Mesenchymal stem cell (in vitro differentiated cells and primary cell): ENCODE measurements around the gene KIF5A.

Experiments
- DNase-seq: peaks from one replicate; pipeline ENCODE4 v3.0.0-alpha.2; 2013
- H2AFZ ChIP-seq: one replicate; pipeline ENCODE4 v1.6.1; 2013; ENCODE audit warnings: low read depth, mild to moderate bottlenecking, control low read depth, inconsistent platforms, low read length, moderate library complexity
- H2AK5ac ChIP-seq: 2 replicates; pipeline ENCODE4 v1.6.1; 2013; ENCODE audit warnings: low read length, moderate library complexity, mild to moderate bottlenecking, inconsistent platforms; ENCODE audit not compliant: severe bottlenecking
- H2BK120ac ChIP-seq: one replicate; pipeline ENCODE4 v1.6.1; 2013; ENCODE audit warnings: low read depth, mild to moderate bottlenecking, inconsistent platforms, low read length, moderate library complexity
- H2BK12ac ChIP-seq, 2 experiments: one replicate each; pipeline ENCODE4 v1.6.1; 2013; ENCODE audit warnings: inconsistent platforms in 2 of 2, low read length in 2 of 2, mild to moderate bottlenecking in 2 of 2, moderate library complexity in 2 of 2, control low read depth in 1 of 2
- H2BK15ac ChIP-seq: one replicate; pipeline ENCODE4 v1.6.1; 2013; ENCODE audit warnings: mild to moderate bottlenecking, low read depth, inconsistent platforms; ENCODE audit not compliant: poor library complexity, severe bottlenecking
- H2BK5ac ChIP-seq: 2 replicates; pipeline ENCODE4 v1.6.1; 2013; ENCODE audit warnings: low read depth, mild to moderate bottlenecking, low read length, control low read depth, inconsistent platforms; ENCODE audit not compliant: poor library complexity, severe bottlenecking
- H3K14ac ChIP-seq, 2 experiments: one replicate each; pipeline ENCODE4 v1.6.1; 2013; ENCODE audit warnings: inconsistent platforms in 2 of 2, low read length in 2 of 2, control low read depth in 1 of 2, mild to moderate bottlenecking in 1 of 2, moderate library complexity in 1 of 2
- H3K18ac ChIP-seq, 2 experiments: one replicate each; pipeline ENCODE4 v1.6.1; 2013; ENCODE audit warnings: inconsistent platforms in 2 of 2, low read length in 2 of 2, control low read depth in 1 of 2, low read depth in 1 of 2, mild to moderate bottlenecking in 1 of 2
- H3K23ac ChIP-seq, 2 experiments: one replicate each; pipeline ENCODE4 v1.6.1; 2013; ENCODE audit warnings: inconsistent platforms in 2 of 2, low read length in 2 of 2, mild to moderate bottlenecking in 2 of 2, moderate library complexity in 2 of 2, control low read depth in 1 of 2
- H3K27ac ChIP-seq: 2 replicates; pipeline ENCODE4 v1.5.1; 2013; ENCODE audit warnings: mild to moderate bottlenecking, moderate library complexity, low read length, control low read depth, inconsistent platforms; ENCODE audit not compliant: poor library complexity, severe bottlenecking
- H3K27me3 ChIP-seq, 2 experiments: 2 replicates each; pipeline versions ENCODE4 v1.6.1 to v1.7.0; 2013; ENCODE audit warnings: low read length in 2 of 2, mild to moderate bottlenecking in 2 of 2, moderate library complexity in 2 of 2, control low read depth in 1 of 2, inconsistent platforms in 1 of 2; ENCODE audit not compliant: control insufficient read depth in 1 of 2, insufficient read depth in 1 of 2
- H3K36me3 ChIP-seq, 2 experiments: 2 replicates each; pipeline versions ENCODE4 v1.6.1 to v1.7.0; 2013; ENCODE audit warnings: low read length in 2 of 2, control low read depth in 1 of 2, inconsistent platforms in 1 of 2, low read depth in 1 of 2, mild to moderate bottlenecking in 1 of 2; ENCODE audit not compliant: insufficient read depth in 2 of 2, control insufficient read depth in 1 of 2
- H3K4ac ChIP-seq, 2 experiments: one replicate each; pipeline ENCODE4 v1.6.1; 2013; ENCODE audit warnings: inconsistent platforms in 2 of 2, low read length in 2 of 2, mild to moderate bottlenecking in 2 of 2, moderate library complexity in 2 of 2, control low read depth in 1 of 2, low read depth in 1 of 2
- H3K4me1 ChIP-seq: 2 replicates; pipeline ENCODE4 v1.6.1; 2013; ENCODE audit warnings: low read depth, low read length, control low read depth; ENCODE audit not compliant: control insufficient read depth, insufficient read depth
- H3K4me2 ChIP-seq: 2 replicates; pipeline ENCODE4 v1.6.1; 2013; ENCODE audit warnings: low read length, mild to moderate bottlenecking, inconsistent platforms; ENCODE audit not compliant: poor library complexity, severe bottlenecking
- H3K4me3 ChIP-seq, 2 experiments: 2 replicates each; pipeline versions ENCODE4 v1.5.1 to v1.7.0; 2013; ENCODE audit warnings: low read length in 2 of 2, mild to moderate bottlenecking in 2 of 2, control low read depth in 1 of 2, low read depth in 1 of 2; ENCODE audit not compliant: insufficient read depth in 1 of 2
- H3K79me1 ChIP-seq: replicated peaks from 2 replicates; pipeline ENCODE4 v1.6.1; 2013; ENCODE audit warnings: mild to moderate bottlenecking, control low read depth, low read length, inconsistent platforms; ENCODE audit not compliant: poor library complexity, severe bottlenecking
- H3K9ac ChIP-seq: 2 replicates; pipeline ENCODE4 v1.7.0; 2013; ENCODE audit warnings: mild to moderate bottlenecking, low read length, moderate library complexity
- H3K9me3 ChIP-seq: 2 replicates; pipeline ENCODE4 v1.7.0; 2013; ENCODE audit warnings: mild to moderate bottlenecking, low read length; ENCODE audit not compliant: control insufficient read depth
- H4K8ac ChIP-seq: one replicate; pipeline ENCODE4 v1.6.1; 2013; ENCODE audit warnings: inconsistent platforms, mild to moderate bottlenecking, low read length, moderate library complexity
- H4K91ac ChIP-seq: one replicate; pipeline ENCODE4 v1.6.1; 2013; ENCODE audit warnings: mild to moderate bottlenecking, low read length, inconsistent platforms
- WGBS: methylation state at CpG from one replicate; pipeline ENCODE4 v1.1.7; 2013; ENCODE audit warnings: mixed read lengths; 5-methylcytosine and 5-hydroxymethylcytosine counted together

KIF5A gene

GRCh38 chr12:57528831-57529555 is 20.9 kb upstream of the KIF5A start:
- H3K14ac ChIP-seq: no peak overlapping the region
- DNase-seq: no peak
- peaks cover 24% of the 10 kb centered on the region for H3K4me1 ChIP-seq
- H2AFZ ChIP-seq: no peak overlapping the region
- no peak overlapping the region for H3K23ac ChIP-seq
- H3K79me1 ChIP-seq: peaks cover 37% of the 10 kb centered on the region
- no peak overlapping the region for H2BK12ac ChIP-seq
- no peak overlapping the region for H4K8ac ChIP-seq
- H3K9ac ChIP-seq: no peak overlapping the region
- H3K4me3 ChIP-seq: no peak overlapping the region
- H3K27ac ChIP-seq: no peak overlapping the region
- no peaks in the 10 kb centered on the region for H3K27me3 ChIP-seq
- WGBS: 97% methylated on average over 5 of the region's 10 CpGs
- H3K4me2 ChIP-seq: no peak overlapping the region
- no peak overlapping the region for H3K18ac ChIP-seq
- H4K91ac ChIP-seq: no peak overlapping the region
- no peak overlapping the region for H3K4ac ChIP-seq
- H3K36me3 ChIP-seq: peaks cover 89 to 91% of the 10 kb centered on the region in 2 experiments
- no peak overlapping the region for H2BK5ac ChIP-seq
- H2BK120ac ChIP-seq: no peak overlapping the region
- no peak overlapping the region for H2AK5ac ChIP-seq
- H3K9me3 ChIP-seq: no peaks in the 10 kb centered on the region
- no peak overlapping the region for H2BK15ac ChIP-seq

DNA sequence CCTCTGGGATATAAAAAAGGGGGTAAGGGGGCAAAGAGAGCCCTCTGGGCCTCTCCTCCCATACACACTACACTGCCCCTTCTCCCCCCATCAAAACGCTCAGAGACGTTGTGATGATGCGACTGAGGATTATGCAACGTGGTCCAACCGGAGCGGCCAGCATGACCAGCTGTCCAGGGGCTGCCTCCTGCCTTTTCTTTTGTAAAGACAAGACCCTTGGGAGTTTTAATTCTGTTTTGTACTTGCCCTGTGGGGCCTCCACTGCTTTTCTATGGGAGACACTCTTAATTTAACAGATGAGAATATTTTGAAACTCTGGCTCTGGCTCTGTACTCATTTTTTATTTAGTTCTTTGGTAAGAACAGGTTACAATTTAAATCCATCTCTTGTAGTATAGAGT is 20.0 kb upstream of the KIF5A start:
- H2AFZ ChIP-seq: no peak overlapping the region
- no peak overlapping the region for H2BK5ac ChIP-seq
- H3K18ac ChIP-seq: no peak overlapping the region
- H4K91ac ChIP-seq: no peak overlapping the region
- no peak overlapping the region for H4K8ac ChIP-seq
- H3K14ac ChIP-seq: no peak overlapping the region
- DNase-seq: no peak
- H3K23ac ChIP-seq: no peak overlapping the region
- peak overlapping the region; percentile 42 for H3K9ac ChIP-seq
- no peak overlapping the region for H2BK12ac ChIP-seq
- H2BK15ac ChIP-seq: no peak overlapping the region
- no peak overlapping the region for H3K4me2 ChIP-seq
- WGBS: 88% methylated on average over 6 of the region's 6 CpGs
- no peak overlapping the region for H3K4me3 ChIP-seq
- H2AK5ac ChIP-seq: no peak overlapping the region
- H3K27me3 ChIP-seq: no peaks in the 10 kb centered on the region
- peaks cover 16% of the 10 kb centered on the region for H3K4me1 ChIP-seq
- H3K36me3 ChIP-seq: peaks cover 90 to 91% of the 10 kb centered on the region in 2 experiments
- H3K4ac ChIP-seq: no peak overlapping the region
- H2BK120ac ChIP-seq: no peak overlapping the region
- H3K79me1 ChIP-seq: peaks cover 41% of the 10 kb centered on the region
- no peak overlapping the region for H3K27ac ChIP-seq
- no peaks in the 10 kb centered on the region for H3K9me3 ChIP-seq

DNA sequence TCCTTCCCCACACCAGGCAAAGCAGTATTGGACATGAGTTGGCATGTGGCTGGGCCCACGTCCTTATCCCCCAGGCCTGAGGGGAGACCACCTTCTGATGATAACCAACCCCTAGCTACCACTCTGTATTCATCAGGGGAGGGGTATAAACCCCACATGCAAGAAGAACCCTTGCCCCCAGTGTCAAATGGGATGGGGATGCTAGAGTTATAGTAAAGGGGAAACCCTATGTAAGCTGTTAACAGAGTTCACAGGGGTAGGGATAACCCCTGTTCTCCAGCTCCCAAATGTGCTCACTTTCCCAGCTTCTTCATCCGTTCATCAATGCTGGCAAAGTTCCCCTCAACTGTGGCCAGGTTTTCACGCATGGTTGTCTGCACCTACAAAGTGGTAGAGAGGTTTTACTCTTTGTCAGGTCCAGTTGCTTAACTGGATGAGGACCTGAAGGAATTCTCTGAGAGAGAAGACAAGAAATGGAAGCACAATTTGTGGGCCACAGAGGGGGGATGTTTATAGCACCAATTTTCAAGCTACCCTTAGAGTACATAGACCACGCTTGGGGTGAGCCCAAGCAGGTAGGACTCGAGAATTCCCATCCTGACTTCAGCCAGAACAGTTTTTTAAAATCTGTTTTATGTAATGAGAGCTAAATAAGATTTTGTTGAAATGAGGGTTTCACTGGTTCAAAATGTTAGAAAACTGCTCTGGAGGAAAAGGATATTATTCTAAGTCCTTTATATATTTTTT is 19.3 kb upstream of the KIF5A start:
- Histone ChIP-seq H2BK12ac (no peak overlapping the region), H4K91ac (no peak overlapping the region), H3K23ac (no peak overlapping the region), H2BK5ac (no peak overlapping the region), H2BK15ac (no peak overlapping the region), H3K27ac (no peak overlapping the region), H3K4me2 (no peak overlapping the region), H3K4me3 (no peak overlapping the region), H3K36me3 (peaks cover 90 to 91% of the 10 kb centered on the region in 2 experiments), H3K18ac (no peak overlapping the region), H3K4me1 (peaks cover 9% of the 10 kb centered on the region), H4K8ac (no peak overlapping the region), H3K79me1 (peaks cover 40% of the 10 kb centered on the region), H3K9me3 (no peaks in the 10 kb centered on the region), H3K14ac (no peak overlapping the region), H3K27me3 (no peaks in the 10 kb centered on the region), H2BK120ac (no peak overlapping the region), H3K9ac (peak overlapping the region; percentile 42), H2AFZ (no peak overlapping the region), H3K4ac (no peak overlapping the region), H2AK5ac (no peak overlapping the region)
- whole genome bisulfite sequencing: 100% methylated on average over 2 of the region's 5 CpGs
- no peak for DNase-seq

DNA sequence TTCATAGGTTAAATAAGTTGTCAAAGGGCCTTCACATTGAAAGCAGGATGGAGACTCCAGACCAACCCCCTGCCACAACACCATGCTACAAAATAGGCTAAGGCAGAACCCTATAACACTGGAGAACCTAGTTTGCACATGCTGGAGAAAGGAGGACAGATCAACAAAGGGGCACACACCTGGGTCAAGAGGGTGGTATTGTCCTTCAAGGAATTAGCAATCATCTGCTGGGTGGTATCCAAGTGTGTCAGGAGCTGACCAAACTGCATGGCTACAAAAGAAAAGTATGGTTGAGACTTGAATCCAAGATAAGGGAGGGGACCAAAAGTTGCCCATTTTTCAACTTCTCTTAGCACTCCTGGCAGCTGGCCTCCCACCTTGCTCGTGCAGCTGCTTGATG is 18.0 kb upstream of the KIF5A start:
- Histone ChIP-seq H2AK5ac (no peak overlapping the region), H3K4me3 (no peak overlapping the region), H3K4ac (no peak overlapping the region), H3K4me2 (no peak overlapping the region), H2BK5ac (no peak overlapping the region), H3K23ac (no peak overlapping the region), H3K79me1 (peaks cover 44% of the 10 kb centered on the region), H3K4me1 (peaks cover under 1% of the 10 kb centered on the region), H3K27ac (no peak overlapping the region), H3K27me3 (no peaks in the 10 kb centered on the region), H3K14ac (no peak overlapping the region), H2BK12ac (no peak overlapping the region), H4K8ac (no peak overlapping the region), H3K9ac (no peak overlapping the region), H2BK120ac (no peak overlapping the region), H4K91ac (no peak overlapping the region), H2AFZ (no peak overlapping the region), H2BK15ac (no peak overlapping the region), H3K36me3 (peaks cover 82 to 92% of the 10 kb centered on the region in 2 experiments), H3K9me3 (no peaks in the 10 kb centered on the region), H3K18ac (no peak overlapping the region)
- 91% methylated on average over 1 of the region's 1 CpG for WGBS
- no peak for DNase-seq
